KG1 (cell line): ENCODE results near the gene ZNF292.
"Not testable (repeated sequence)": the region's sequence is repeated elsewhere in the genome, so short reads cannot be mapped to it uniquely, and the experiment has no call there.

Experiments
- DNase-seq: peaks from one replicate; lab custom pipeline; 2025; lab: John Stamatoyannopoulos, UW

The ZNF292 gene

GRCh38 chr6:87164004-87164403 is 8.6 kb downstream of the ZNF292 start:
- no peak for DNase-seq

GRCh38 chr6:87164506-87164905 is 9.1 kb downstream of the ZNF292 start:
- DNase-seq = no peak

GRCh38 chr6:87165185-87165584 is 9.8 kb downstream of the ZNF292 start:
- no peak for DNase-seq

- DNase-seq = no peak
These were observed 16.7 kb downstream of the ZNF292 start for GRCh38 chr6:87171938-87172633.

GRCh38 chr6:87174078-87174579 is 18.8 kb downstream of the ZNF292 start:
- no peak for DNase-seq

GRCh38 chr6:87176493-87176892 is 21.1 kb downstream of the ZNF292 start:
- no peak for DNase-seq

- no peak for DNase-seq
These were observed 24.9 kb downstream of the ZNF292 start for GRCh38 chr6:87180105-87180728.

GRCh38 chr6:87181903-87182302 is 26.5 kb downstream of the ZNF292 start:
- no peak for DNase-seq

GRCh38 chr6:87182321-87182720 is 27.0 kb downstream of the ZNF292 start:
- no peak for DNase-seq

- DNase-seq = no peak
These were observed 27.6 kb downstream of the ZNF292 start for GRCh38 chr6:87182940-87183339.

GRCh38 chr6:87183687-87184086 is 28.3 kb downstream of the ZNF292 start:
- no peak for DNase-seq

GRCh38 chr6:87184762-87185250 is 29.4 kb downstream of the ZNF292 start:
- no peak for DNase-seq

GRCh38 chr6:87196275-87196842 is 41.0 kb downstream of the ZNF292 start:
- no peak for DNase-seq

- DNase-seq = no peak
These were observed 42.2 kb downstream of the ZNF292 start for GRCh38 chr6:87197547-87197946.

- not testable (repeated sequence) for DNase-seq
These were observed 42.9 kb downstream of the ZNF292 start for GRCh38 chr6:87198022-87198810.

GRCh38 chr6:87199787-87200186 is 44.4 kb downstream of the ZNF292 start:
- DNase-seq = no peak

- no peak for DNase-seq
These were observed 45.3 kb downstream of the ZNF292 start for GRCh38 chr6:87200469-87201175.

- DNase-seq = no peak
These were observed 48.2 kb downstream of the ZNF292 start for GRCh38 chr6:87203448-87204023.

GRCh38 chr6:87209812-87210211 is 54.4 kb downstream of the ZNF292 start:
- DNase-seq = no peak

- DNase-seq = no peak
These were observed 55.6 kb downstream of the ZNF292 start for GRCh38 chr6:87210979-87211378.

GRCh38 chr6:87212596-87212995 is 57.2 kb downstream of the ZNF292 start:
- no peak for DNase-seq
